ENCODE measurements around the gene MEG3. TPM values are rescaled to one million over a fixed set of nuclear protein-coding genes. Genes with fewer than 3 reads are reported as not detected.

The MEG3 gene
- polyA plus RNA-seq, 12 donors = 2,267 to 8,000 (median 4,463) TPM

GRCh38 chr14:100844421-100844820, 18.5 kb downstream of the MEG3 start:
- no peak for DNase-seq

GRCh38 chr14:100844846-100845245, 18.9 kb downstream of the MEG3 start:
- no peak for DNase-seq

- no peak for DNase-seq
These were observed 19.4 kb downstream of the MEG3 start for GRCh38 chr14:100845341-100845740.

- no peak for DNase-seq
These were observed 20.5 kb downstream of the MEG3 start for GRCh38 chr14:100846309-100846859.

- DNase-seq = no peak
These were observed 23.3 kb downstream of the MEG3 start for GRCh38 chr14:100849115-100849781.

GRCh38 chr14:100850841-100851585, 25.1 kb downstream of the MEG3 start:
- DNase-seq = no peak

GRCh38 chr14:100851586-100851916, 25.6 kb downstream of the MEG3 start:
- DNase-seq = no peak

- no peak for DNase-seq
These were observed 26.2 kb downstream of the MEG3 start for GRCh38 chr14:100851946-100852620.

- DNase-seq = no peak
These were observed 28.5 kb downstream of the MEG3 start for GRCh38 chr14:100854435-100854834.

GRCh38 chr14:100855256-100855930, 29.5 kb downstream of the MEG3 start:
- DNase-seq = no peak

- no peak for DNase-seq
These were observed 30.4 kb downstream of the MEG3 start for GRCh38 chr14:100856056-100856950.

- no peak for DNase-seq
These were observed 31.5 kb downstream of the MEG3 start for GRCh38 chr14:100857233-100857922.

- DNase-seq = no peak
These were observed 32.3 kb downstream of the MEG3 start for GRCh38 chr14:100857923-100858837.

- DNase-seq = no peak
These were observed 32.9 kb downstream of the MEG3 start for GRCh38 chr14:100858838-100859220.

- DNase-seq = no peak
These were observed 33.9 kb downstream of the MEG3 start for GRCh38 chr14:100859781-100860180.

- no peak for DNase-seq
These were observed 34.8 kb downstream of the MEG3 start for GRCh38 chr14:100860556-100861187.

GRCh38 chr14:100861188-100861936, 35.4 kb downstream of the MEG3 start:
- DNase-seq = no peak

- DNase-seq = no peak
These were observed 36.0 kb downstream of the MEG3 start for GRCh38 chr14:100861937-100862247.
